Activated CD8-positive, alpha-beta memory T cell treated with anti-CD3 and anti-CD28 coated beads for 36 hours (primary cell): ENCODE results near the gene WTAP. TPM values are rescaled to one million over a fixed set of nuclear protein-coding genes. Genes with fewer than 3 reads are reported as not detected.

Source experiments
- CTCF ChIA-PET: fragments of 350-600 bp; sonication (Branson Sonifier 250); formaldehyde crosslinking; loops from one replicate; lab custom pipeline; 2021; ENCODE audit warnings: antibody characterized with exemption; lab: Charles Lee
- POLR2A ChIA-PET: fragments of 350-600 bp; sonication (Branson Sonifier 250); formaldehyde crosslinking; loops from one replicate; lab custom pipeline; 2021; ENCODE audit warnings: antibody characterized with exemption; lab: Charles Lee
- total RNA-seq, 2 experiments: library from RNA; stranded (reverse); gene quantifications; one replicate each; pipeline ENCODE4 v1.2.3, GENCODE V29; 2021

The WTAP gene
- total RNA-seq, 2 experiments from 2014 or later, result 87.6 to 88.2 TPM

DNA sequence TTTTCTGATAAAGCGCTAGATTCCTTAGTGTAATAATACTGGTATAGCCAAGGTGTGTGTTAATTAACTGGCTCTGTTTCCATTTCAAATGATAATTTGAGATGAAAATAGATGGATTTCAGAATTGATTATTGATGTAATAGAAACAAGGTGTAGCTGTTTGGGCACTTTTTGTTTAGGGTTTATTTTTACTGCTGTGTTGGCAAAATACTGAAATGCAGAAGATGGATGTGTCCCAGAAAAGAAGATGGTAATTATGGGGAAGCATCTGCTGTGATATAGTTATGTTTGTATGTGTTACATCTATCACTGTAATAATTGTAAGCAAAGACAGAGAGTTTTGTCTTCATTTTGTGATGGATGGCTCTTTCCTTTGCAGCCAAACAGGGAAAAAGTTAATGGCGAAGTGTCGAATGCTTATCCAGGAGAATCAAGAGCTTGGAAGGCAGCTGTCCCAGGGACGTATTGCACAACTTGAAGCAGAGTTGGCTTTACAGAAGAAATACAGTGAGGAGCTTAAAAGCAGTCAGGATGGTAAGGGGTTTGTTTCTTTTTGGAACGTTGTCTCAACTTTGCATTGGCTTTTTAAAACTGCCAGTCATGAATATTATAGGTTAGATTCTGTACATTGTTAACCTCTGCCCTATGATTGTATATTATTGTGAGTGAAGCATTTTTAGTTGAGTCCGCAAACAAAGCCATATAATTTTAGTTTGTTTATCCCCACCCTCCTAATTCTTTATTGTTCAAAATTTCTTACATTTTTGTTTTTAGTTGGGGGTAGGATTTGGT, 26.0 kb downstream of the WTAP start:
- ChIA-PET POLR2A (no interaction called here), CTCF (no interaction called here)

DNA sequence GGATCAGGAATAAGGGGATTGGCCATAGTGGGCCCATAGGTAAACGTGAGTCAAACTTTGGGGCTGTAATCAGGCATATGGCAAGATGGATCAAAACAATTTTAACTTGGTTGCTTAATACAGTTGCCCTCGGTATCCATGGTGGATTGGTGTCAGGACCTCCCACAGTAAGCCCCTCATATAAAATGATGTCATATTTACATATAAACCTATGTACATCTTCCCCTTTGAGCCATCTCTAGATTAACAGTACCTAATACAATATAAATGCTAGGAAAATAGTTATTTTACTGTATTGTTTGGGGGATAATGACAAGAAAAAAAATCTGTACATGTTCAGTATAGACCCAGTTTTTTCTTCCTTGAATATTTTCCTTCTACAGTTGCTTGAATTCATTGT, 27.1 kb downstream of the WTAP start:
- ChIA-PET CTCF (no interaction called here), POLR2A (no interaction called here)

DNA sequence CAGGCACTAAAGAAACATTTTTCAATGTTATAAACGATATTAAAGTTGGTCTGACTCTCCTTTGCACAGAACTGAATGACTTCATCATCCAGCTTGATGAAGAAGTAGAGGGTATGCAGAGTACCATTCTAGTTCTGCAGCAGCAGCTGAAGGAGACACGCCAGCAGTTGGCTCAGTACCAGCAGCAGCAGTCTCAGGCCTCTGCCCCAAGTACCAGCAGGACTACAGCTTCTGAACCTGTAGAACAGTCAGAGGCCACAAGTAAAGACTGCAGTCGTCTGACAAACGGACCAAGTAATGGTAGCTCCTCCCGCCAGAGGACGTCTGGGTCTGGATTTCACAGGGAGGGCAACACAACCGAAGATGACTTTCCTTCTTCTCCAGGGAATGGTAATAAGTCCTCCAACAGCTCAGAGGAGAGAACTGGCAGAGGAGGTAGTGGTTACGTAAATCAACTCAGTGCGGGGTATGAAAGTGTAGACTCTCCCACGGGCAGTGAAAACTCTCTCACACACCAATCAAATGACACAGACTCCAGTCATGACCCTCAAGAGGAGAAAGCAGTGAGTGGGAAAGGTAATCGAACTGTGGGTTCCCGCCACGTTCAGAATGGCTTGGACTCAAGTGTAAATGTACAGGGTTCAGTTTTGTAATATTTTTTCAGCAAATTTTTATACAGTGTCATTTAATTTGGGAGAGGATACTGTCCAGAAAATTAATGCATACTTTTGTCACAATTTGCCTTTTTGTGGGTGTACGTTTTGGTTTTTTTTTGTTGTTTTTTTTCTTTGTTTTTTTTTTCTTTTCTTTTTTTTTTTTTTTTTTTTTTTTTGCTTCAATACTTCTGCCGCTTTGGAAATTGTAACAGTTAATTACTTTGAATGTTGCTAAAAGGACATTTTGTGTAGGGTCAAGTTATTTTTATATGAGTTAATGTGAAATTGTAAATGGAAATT, 27.9 kb downstream of the WTAP start:
- POLR2A ChIA-PET, result no interaction called here
- CTCF ChIA-PET, result no interaction called here

DNA sequence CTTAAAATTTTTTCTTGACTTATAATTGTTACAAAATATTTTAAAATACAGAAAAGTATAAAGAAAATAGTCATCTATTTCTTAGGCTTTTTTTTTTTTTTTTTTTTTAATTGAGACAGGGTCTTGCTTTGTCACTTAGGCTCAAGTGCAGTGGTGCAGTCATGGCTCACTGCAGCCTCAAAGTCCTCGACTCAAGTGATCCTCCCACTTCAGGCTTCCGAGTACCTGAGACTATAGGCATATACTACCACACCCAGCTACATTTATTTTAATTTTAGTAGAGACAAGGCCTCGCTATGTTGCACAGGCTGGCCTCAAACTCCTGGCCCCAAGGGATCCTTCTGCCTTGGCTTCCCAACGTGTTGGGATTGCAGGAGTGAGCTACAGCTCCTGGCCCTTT, 29.2 kb downstream of the WTAP start:
- POLR2A ChIA-PET, result no interaction called here

DNA sequence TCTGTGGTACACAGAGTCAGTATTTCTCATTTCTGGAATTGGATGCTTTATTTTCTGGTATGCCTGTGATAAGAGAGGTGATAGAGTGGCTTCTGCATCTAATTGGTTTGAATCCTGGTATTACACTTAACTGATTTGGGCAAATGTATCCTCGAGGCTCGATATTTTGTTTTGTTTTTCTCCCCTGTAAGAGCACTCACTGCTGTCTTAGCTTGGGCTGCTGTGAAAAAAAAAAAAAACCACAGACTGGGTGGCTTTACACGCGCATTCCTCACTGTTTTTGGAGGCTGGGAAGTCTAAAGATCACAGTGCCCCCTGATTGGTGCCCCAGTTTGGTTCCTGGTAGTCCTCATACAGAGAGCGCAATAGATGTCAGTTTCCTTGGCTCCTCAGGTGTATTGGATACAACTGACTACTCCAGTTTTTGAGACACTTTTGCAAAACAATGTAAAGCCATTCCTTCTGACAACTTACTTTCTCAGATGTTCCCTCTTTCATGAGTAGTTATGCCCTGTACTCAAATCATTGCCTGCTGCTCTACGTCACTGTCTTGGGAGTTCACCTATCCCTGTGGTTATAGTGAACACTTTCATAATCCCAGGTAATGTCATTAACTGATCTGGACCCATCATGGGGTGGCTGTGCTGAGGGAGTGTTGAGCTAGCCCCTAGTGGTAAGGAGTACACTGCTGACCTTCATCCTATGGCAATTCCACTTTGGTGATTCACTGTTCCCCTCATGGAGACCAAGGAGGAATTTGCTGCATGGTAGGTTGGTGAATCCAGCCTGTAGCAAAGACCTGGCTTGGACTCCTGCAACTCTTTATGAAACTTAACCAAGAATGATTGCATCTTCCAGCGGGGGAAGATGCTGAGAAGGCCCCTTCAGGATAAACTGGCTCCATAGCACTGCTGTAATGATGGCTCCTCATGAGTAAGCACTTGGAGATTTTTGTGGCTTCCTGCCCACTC, 31.0 kb downstream of the WTAP start:
- CTCF ChIA-PET, result interaction anchor here (0.7 kb wide), 1 partner anchor 67 kb away, joined by 3 read pairs; no protein-coding TSS in a partner anchor
- POLR2A ChIA-PET, result no interaction called here

More for the DNA sequence above, 29.2 kb downstream of the WTAP start:
- CTCF ChIA-PET, result interaction anchor here (0.7 to 1.0 kb wide), 3 partner anchors 13 to 107 kb away, joined by 3 read pairs; no protein-coding TSS in a partner anchor

DNA sequence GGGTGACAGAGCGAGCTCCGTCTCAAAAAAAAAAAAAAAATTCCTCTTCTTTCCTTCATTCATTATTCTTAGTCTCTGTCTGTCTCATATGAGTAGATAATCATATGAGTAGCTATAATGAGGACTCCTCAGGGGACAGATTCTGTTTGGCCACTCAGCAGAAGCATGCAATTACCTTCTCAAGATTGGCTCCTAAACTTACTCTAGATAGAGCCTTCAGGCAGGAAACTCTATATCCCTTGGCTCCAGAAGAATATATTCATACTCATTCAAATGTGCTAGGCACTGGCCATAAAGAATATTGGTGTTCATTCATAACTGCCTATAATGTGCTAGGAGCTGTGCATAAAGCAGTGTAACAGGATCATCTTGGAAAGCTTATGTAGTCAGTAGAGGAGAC, 32.3 kb downstream of the WTAP start:
- ChIA-PET CTCF (interaction anchor here (0.8 kb wide), 1 partner anchor 10 kb away, joined by 3 read pairs; no protein-coding TSS in a partner anchor), POLR2A (interaction anchor here (0.7 to 1.2 kb wide), 2 partner anchors 32 to 217 kb away, joined by 3 to 4 read pairs; partner anchors contain the start of gene WTAP)

DNA sequence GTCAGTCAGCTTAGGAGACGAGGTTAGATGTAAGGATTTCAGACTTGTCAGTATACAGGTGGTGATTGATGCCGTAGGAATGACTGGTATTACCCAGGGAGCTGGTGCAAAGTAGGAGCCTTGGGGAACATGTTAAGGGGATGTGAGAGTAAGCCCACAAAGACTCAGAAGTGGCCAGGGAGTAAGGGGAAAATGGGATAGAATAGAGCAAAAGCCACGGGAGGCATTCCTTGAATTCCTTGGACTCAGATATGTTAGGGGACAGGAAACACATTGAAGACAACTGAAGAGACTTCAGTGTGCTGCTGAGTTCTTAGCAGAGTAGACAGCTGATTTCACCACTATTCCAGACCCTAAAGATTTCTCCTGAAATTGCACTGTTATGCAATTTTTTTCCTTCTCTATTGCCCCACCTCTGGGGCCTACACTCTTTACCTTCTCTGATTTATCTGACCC, 33.3 kb downstream of the WTAP start:
- CTCF ChIA-PET, result interaction anchor here (0.6 to 0.8 kb wide), 2 partner anchors 40 to 62 kb away, joined by 3 read pairs; no protein-coding TSS in a partner anchor
- POLR2A ChIA-PET, result interaction anchor here (1.0 to 1.9 kb wide), 3 partner anchors 9 to 34 kb away, joined by 3 to 9 read pairs (median 9); partner anchors contain the start of genes MRPL18, TCP1 and WTAP

DNA sequence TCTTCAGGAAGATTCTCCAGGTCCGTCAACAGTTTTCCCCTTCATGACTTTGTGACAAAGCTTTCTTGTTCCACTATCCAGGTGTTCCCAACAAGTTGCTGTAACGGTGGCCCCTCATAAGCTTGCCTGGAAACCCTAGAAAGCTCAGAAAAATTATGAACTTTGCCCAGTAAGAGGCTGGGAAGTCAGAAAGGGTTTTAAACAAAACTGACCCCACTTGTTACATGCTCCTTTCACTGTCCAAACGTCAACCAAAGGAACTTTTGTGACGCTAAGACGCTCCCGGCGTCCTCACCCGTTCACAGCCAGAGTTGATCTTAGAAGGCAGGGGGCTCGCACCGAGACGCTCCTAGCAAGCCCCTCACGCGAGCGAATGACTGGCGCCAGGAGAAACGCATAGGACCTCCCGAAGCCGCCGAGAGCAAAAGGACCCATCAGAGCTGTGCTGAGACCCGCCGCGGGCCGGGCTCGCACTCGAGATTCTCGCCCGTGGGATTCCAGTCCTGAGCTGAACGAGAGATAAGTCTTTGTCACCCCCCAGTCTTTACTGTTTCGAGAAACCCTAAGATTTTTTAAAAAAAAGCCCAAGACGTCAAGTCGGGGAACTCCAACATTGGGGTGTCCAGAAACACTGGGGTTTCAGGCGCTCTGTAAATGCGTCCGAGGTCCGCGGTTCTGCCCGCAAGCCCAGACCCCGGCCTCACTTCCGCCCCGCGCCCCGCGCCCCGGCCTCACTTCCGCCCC, 34.0 kb downstream of the WTAP start:
- CTCF ChIA-PET, result interaction anchor here (1.1 kb wide), 1 partner anchor 10 kb away, joined by 4 read pairs; no protein-coding TSS in a partner anchor
- POLR2A ChIA-PET, result interaction anchor here (0.9 to 1.9 kb wide), 6 partner anchors 27 to 240 kb away, joined by 3 to 9 read pairs (median 3); partner anchors contain the start of genes MRPL18, TCP1 and WTAP

DNA sequence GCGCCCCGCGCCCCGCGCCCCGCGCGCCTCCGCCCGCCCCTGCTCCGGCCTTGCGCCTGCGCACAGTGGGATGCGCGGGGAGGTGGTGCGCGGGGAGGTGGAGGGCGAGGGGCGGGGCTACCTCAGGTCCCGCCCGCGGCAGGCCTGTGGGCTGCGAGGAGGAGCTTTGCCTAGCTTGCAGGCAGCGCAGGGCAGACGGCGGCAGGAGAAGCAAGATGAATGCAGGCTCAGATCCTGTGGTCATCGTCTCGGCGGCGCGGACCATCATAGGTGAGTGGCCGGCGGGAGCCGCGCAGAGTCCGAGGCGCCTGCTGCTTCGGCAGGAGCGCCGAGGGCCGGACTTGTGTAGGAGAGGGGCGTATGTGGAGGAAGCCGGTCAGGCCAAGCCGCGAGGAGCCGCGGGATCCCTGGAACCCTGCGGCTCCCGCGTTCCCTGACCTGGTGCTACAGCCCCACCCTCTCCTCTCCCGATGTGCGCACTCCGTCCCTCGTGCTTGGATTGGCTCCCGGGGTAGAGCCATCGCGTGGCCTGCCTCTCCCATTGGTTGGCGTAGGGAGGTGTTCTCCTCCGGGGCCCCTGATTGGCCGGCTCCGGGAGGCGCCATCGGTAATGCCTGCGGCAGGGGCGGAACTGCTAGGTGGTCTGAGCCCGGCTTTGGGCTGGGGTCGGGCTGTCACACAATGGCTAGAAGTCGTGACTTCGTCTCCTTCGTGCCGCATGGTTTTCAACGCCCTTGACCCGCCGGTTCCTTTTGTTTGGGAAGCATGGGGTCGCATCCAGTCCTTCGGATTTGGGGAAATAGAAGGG, 34.8 kb downstream of the WTAP start, which contains the start of gene ACAT2:
ACAT2 (plus strand) TSS at position 173 of the 808 bp plus-strand sequence; CDS start at position 216, 43 bp downstream.
- CTCF ChIA-PET, result interaction anchor here (1.1 kb wide), 1 partner anchor 11 kb away, joined by 4 read pairs; no protein-coding TSS in a partner anchor
- POLR2A ChIA-PET, result interaction anchor here (0.6 to 1.9 kb wide), 7 partner anchors 26 to 239 kb away, joined by 3 to 9 read pairs (median 3); partner anchors contain the start of genes MRPL18, TCP1 and WTAP

DNA sequence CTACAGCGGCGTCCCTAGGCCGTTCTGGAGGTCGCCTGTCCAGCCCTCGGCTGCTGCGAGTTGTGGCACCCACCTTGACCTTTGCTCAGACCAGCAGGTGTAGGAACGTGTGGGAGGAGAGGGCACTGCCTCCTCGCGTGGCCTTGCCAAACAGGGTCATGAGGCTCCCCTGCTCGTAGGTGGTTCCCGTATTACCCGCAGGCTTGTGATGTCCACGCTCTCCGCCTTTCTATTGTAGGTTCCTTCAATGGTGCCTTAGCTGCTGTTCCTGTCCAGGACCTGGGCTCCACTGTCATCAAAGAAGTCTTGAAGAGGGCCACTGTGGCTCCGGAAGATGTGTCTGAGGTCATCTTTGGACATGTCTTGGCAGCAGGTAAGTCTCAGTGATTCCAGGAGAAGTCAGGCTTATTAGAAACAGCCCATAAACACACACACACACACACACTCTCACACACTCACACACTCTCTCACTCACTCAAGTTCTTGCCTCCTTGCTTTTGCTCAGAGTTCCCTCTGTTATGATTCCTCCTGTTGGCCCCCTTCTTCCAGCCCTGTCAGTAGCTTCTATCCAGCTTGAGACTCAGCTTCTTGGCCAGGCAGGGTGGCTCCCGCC, 35.5 kb downstream of the WTAP start:
- POLR2A ChIA-PET, result interaction anchor here (1.1 kb wide), 1 partner anchor 10 kb away, joined by 3 read pairs; no protein-coding TSS in a partner anchor
- CTCF ChIA-PET, result interaction anchor here (0.9 kb wide), 1 partner anchor 21 kb away, joined by 3 read pairs; no protein-coding TSS in a partner anchor

DNA sequence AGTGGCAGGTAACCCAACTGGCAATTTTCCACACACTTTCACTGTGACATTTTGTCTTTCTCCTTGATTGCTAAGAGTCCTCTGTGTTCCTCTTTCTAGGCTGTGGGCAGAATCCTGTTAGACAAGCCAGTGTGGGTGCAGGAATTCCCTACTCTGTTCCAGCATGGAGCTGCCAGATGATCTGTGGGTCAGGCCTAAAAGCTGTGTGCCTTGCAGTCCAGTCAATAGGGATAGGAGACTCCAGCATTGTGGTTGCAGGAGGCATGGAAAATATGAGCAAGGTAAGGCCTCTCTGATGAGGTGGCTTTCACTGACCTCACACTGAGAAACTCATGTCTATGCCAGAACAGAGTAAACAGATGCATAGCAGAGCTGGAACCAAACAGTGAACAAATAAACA, 39.6 kb downstream of the WTAP start:
- CTCF ChIA-PET, result no interaction called here
- POLR2A ChIA-PET, result interaction anchor here (0.8 kb wide), 1 partner anchor 40 kb away, joined by 3 read pairs; no protein-coding TSS in a partner anchor

DNA sequence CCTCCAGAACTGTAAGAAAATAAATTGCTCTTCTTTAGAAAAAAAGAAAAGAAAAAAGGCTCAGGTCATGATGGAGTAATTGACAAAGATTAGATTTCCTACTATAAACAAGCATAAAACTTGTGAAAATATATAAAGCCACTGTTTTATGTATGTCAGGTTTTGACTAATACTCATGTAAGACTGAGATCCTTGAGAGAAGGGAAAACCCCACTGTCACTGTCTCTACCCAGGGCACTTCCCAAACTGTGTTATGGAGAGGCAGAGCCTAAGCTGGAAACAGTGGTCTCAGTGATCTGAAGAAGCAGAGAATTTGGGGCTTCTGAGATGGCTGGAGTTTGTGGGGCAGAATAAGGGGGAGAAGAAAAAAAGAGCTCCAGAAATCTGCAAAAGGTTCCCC, 42.2 kb downstream of the WTAP start:
- ChIA-PET CTCF (interaction anchor here (1.0 kb wide), 1 partner anchor 10 kb away, joined by 3 read pairs; no protein-coding TSS in a partner anchor), POLR2A (no interaction called here)

DNA sequence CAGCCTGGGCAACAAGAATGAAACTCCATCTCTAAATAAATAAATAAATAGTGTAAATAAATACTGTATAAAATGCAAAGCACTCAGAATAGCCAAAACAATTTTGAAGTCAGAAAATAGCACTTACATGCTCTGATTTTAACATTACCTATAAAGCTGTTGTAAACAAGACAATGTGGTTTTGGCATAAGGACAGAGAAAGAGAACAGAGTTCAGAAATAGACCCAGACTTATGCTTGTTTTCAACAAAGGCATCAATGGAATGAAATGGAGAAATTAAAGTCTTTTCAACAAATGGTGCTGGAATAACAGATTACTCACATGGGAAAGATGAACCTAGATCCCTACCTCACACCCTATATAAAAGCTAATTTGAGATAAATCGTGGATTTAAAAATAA, 44.9 kb downstream of the WTAP start:
- CTCF ChIA-PET, result interaction anchor here (0.7 kb wide), 1 partner anchor 17 kb away, joined by 3 read pairs; the partner anchor contains the start of gene TCP1

DNA sequence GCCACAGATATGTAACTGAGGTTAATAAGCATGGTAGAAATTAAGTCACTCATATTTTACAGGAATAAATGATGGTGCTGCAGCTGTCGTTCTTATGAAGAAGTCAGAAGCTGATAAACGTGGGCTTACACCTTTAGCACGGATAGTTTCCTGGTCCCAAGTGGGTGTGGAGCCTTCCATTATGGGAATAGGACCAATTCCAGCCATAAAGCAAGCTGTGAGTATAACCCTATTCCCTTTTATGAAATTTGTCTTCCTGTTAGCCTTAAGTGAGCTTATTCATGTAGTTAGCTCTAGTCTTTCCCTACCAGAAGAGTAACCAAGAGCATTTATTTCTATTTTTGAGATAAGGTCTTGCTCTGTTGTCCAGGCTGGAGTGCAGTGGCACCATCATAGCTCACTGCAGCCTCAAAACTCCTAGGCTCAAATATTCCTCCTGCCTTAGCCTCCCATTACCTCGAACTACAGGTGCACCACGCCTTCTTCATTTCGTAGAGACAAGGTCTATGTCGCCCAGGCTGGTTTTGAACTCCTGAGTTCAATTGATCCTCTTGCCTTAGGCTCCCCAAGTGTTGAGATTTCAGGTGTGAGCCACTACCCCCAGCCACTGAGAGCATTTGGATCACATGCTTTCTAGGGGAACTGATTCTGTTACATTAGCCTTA, 50.1 kb downstream of the WTAP start:
- CTCF ChIA-PET, result interaction anchor here (0.6 kb wide), 1 partner anchor 21 kb away, joined by 3 read pairs; no protein-coding TSS in a partner anchor
- POLR2A ChIA-PET, result no interaction called here

More for the DNA sequence above, 44.9 kb downstream of the WTAP start:
- POLR2A ChIA-PET, result interaction anchor here (1.0 kb wide), 1 partner anchor 9 kb away, joined by 3 read pairs; no protein-coding TSS in a partner anchor

DNA sequence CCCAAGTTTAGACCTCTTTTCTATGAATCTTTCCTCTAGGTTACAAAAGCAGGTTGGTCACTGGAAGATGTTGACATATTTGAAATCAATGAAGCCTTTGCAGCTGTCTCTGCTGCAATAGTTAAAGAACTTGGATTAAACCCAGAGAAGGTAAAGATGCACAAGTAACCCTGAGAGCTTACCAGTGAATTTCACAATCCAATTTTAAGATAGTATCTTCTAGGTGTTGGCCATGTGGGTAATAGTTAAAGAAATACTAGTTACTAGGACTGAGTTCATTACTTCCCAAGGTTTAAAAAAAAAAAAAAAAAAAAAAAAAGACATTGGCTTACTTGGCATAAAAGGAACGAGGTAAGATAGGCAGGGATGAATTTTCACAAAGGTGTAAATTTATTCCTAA, 50.8 kb downstream of the WTAP start:
- POLR2A ChIA-PET, result no interaction called here
- CTCF ChIA-PET, result no interaction called here
